Sciatic nerve (tissue), 2 donors: Measurements from ENCODE around the gene ARSG. TPM values are rescaled to one million over a fixed set of nuclear protein-coding genes. Genes with fewer than 3 reads are reported as not detected.
A peak's percentile ranks its signal among the peaks of the same experiment; 100 is the strongest.
"Not testable (repeated sequence)": the region's sequence is repeated elsewhere in the genome, so short reads cannot be mapped to it uniquely, and the experiment has no call there.

Experiments
- ATAC-seq: fragments of 200-7000 bp; cut with Tn5 transposase; one replicate; pipeline ENCODE4 v1.9.1; 2020; ENCODE audit warnings: mild to moderate bottlenecking, moderate library complexity
- DNase-seq: peaks from one replicate; pipeline ENCODE4 v3.0.0-alpha.2; 2020; ENCODE audit warnings: low spot score
- intact Hi-C: fragments of 100-400 bp; cut with DNase I; formaldehyde crosslinking; loops from one replicate; pipeline ENCODE4 v1.14.2; 2022
- total RNA-seq: library from RNA; stranded (reverse); fragmentation: NEBNext Ultra II Directional; extraction: Animal tissue kit (Norgen Biotek cat#: 25700); gene quantifications from one replicate; pipeline ENCODE4 v1.2.1, GENCODE V29; 2021
- donor health status: DM: no; HTN: no; CAD: no.
- donor health status: DM: no; HTN: no; CAD: no.

Gene ARSG
- total RNA-seq: 7.0 TPM

DNA sequence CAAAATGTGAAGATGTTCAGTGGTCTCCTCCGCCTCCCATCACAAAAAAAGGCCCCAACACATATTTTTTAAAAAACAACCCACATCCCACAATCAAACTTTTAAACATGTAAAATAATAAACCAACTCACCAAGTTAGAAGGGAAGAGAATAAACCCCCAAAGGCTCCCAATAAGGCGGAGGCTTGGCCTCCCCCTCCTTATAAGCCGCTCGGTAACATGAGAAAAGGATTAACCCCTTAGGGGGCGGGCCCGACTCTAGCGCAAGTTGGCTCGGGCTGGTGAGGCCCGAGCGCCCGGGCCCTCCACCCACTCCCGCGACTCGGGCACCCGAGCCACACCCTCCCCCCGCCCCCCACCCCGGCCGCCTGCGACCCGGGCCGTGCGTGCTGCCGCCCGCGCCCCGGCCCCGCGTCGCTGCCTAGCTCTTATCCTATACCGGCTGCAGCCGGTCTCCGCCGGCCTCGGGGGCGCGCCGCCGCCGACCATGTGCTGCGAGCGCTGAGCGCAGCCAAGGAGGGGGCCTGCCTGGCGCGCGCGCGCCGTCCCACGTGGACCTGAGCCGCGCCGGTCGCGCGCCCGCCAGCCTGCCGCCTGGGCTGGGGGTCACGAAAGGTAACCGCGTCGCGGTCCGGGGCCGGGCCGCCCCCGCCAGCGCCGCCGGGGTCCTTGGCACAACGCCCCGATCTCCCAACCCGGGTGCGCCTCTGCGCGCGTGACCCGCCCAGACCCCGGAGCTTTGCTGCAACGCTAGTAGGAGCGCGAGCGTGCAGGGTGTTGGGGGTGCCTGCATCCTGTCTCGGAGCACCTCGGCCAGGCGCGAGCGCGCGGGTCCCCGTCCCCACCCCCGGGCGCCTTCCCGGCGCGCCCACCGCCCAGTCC is at the start of gene ARSG, which contains the start of gene SLC16A6:
ARSG (plus strand) TSS at position 541 of the 881 bp plus-strand sequence. CDS start 15,999 bp downstream, outside the sequence.
SLC16A6 (minus strand) TSS at position 173 of the 881 bp plus-strand sequence. CDS start 12,807 bp downstream, outside the sequence.
- intact Hi-C loops: no loop called here
- peak; percentile 75 for DNase-seq
- ATAC-seq: peak; percentile 78

DNA sequence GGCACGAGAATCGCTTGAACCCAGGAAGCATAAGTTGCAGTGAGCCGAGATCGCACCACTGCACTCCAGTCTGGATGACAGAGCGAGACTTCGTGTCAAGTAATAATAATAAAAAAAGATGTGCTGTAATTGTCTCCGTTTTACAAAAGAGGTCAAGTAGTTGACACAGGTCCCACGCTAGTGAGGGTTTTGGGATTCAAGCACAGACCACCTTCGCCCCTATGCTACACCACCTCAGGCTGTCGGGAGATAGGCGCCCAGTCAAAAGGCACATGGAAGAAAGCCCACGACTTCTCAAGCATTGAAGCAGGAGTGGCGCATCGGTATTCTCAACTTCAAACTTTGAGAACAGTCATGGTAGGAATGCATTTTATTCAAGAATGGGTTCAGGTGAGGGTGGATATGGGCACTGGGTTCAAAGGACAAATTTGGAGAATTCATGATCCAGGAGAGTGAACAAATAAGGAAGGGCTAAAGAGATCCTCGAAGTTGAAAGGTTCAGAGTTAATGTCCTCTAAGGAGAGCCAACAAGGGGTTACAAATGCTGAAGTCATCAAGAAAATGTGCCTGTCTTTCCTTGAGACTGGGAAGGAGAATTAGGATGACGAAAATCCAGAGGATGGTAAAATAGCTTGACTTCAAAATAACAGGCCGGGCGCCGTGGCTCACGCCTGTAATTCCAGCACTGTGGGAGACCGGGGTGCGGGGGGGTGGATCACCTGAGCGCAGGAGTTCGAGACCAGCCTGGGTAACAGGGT is 44.8 kb upstream of the ARSG start:
- intact Hi-C loops: no loop called here
- DNase-seq (no peak), ATAC-seq (no peak)

DNA sequence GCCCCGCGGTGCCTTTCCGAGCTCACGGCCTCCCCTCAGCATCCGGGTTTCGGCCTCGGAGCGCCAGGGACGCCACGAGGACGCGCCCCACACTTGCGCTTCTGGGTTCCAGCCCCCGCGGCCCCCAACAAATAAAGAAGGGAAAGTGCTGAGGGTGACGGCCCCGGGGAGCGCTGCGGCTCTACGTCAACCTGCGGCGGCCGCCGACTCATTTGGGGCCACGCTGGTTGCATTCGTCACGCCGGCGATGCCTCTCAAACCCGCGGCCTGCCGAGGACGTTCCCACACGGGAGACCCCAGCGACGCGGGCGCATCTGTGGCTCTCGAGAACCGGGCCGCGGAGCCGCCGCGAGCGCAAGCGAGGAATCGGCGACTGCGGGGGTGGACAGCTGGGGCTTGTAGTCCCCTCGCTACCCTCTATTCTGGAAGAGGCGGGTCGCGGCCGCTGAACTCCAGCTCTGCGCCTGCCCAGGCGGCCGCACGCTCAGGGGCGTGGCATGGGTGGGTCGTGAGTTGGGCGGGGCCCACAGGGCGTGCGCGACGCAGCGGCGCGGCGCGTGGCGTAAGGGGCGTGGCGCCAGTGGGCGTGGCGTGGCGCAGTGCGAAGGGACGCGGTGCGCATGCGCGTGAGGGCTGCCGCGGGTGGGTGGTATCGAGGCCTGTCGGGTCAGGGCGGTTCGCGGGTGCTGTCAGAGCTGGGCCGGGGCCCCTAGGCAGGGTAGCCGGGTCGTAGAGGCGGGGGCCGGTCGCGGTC is 43.7 kb upstream of the ARSG start, which contains the start of gene AMZ2:
AMZ2 (plus strand) TSS at position 599 of the 754 bp plus-strand sequence. CDS start 2,145 bp downstream, outside the sequence.
- intact Hi-C loops: no loop called here

DNA sequence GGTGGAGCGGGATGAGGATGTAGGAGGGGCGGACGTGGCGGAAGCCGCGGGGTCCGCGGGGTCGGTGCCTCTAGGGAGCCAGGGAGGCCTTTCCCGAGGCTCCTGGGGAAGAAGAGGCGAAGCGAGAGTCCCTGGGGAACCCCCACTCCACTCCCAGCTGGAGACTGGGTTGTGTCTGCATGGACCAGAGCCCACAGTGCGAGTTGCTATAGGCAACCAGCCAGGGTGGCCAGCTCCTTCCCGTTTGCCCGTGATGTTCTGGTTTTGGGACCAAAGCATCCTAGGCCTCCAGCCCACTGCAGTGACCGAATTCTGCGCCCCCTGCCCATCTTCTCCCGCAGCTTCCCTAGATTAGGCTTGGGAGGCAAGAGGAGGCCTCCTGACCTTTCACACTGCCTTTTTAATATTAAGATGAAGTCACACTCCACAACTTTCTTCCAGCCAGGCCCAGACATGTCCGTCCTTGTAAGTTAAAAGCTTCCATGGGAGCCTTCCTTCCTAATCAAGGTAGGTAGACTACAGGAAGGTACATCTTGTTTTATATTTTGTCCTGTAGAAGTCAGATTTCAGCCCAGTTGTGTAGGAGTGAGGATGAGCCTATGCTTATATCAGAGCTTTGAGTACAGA is 43.0 kb upstream of the ARSG start:
- DNase-seq (no peak), ATAC-seq (peak; percentile 70)
- intact Hi-C loops: no loop called here

More for the DNA sequence above, 43.7 kb upstream of the ARSG start, which contains the start of gene AMZ2:
- DNase-seq: peak; percentile 97
- peak; percentile 98 for ATAC-seq

DNA sequence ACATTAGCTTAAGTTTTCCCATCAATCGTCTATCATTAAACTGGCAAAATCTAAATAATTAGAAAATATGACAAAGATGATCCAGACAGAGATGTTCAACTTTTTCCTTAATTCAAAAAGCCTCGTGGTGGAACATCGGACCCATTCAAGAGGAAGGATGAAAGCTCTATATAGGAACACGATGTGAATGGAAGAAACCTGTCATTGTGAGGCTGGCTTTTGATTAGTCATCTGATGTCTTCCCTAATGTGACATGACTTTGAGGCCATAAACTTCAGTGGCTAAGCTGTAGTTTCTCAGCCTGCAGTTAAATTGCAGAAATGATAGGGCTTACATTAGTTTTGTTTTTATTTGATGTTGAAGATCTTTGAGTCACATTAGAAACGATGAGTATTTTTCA is 42.4 kb upstream of the ARSG start:
- intact Hi-C loops: no loop called here
- no peak for ATAC-seq
- no peak for DNase-seq

DNA sequence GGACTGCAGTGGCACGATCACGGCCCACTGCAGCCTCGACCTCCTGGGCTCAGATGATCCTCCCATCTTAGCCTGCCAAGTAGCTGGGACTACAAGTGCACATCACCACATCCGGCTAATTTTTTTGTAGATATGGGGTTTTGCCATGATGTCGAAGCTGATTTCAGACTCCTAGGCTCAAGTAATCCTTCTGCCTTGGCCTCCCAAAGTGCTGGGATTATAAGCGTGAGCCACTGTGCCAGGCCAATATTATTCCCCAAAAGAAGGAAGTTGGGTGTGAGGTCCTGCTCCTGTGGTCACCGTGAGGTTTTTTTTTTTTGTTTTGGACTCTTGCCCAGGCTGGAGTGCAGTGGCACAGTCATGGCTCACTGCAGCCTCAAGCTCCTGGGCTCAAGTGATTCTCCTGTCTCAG is 41.9 kb upstream of the ARSG start:
- DNase-seq (no peak), ATAC-seq (no peak)
- intact Hi-C loops: no loop called here

DNA sequence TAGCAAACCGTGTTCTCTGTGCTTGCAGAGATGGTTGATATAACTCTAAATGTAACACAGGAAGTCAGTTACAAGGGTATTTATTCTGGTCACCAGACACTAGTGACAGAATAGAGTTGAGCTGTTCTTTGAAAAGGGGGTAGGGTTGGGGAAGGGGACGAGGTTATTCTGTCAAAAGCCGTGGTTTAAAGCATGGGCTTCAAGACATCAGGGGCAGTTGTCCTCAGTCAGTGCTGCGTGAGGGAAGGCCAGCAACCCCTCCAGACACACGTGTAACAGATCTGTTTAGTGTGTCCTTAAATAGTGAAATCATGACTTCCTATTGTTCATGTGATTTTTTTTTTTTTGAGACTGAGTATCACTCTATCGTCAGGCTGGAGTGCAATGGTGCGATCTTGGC is 37.9 kb upstream of the ARSG start:
- ATAC-seq, intact Hi-C loops, DNase-seq: not testable (repeated sequence)

DNA sequence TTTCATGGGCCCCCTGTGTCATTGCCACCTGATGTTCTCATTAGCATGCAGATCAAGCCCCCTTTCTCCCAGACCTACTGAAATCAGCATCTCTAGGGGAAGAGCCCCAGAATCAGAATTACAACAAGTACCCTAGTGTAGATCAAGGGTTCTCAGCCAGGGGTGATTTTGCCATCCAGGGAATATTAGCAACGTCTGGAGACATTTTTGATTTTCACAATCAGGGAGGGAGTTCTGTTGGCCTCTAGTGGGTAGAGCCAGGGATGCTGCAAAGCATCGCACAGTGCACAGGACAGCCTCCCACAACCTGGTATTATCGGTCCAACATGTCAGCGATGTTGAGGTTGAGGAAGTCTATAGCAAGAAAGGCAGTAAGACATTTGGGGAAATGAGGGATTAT is 36.1 kb upstream of the ARSG start:
- intact Hi-C loops: no loop called here
- no peak for ATAC-seq
- no peak for DNase-seq

DNA sequence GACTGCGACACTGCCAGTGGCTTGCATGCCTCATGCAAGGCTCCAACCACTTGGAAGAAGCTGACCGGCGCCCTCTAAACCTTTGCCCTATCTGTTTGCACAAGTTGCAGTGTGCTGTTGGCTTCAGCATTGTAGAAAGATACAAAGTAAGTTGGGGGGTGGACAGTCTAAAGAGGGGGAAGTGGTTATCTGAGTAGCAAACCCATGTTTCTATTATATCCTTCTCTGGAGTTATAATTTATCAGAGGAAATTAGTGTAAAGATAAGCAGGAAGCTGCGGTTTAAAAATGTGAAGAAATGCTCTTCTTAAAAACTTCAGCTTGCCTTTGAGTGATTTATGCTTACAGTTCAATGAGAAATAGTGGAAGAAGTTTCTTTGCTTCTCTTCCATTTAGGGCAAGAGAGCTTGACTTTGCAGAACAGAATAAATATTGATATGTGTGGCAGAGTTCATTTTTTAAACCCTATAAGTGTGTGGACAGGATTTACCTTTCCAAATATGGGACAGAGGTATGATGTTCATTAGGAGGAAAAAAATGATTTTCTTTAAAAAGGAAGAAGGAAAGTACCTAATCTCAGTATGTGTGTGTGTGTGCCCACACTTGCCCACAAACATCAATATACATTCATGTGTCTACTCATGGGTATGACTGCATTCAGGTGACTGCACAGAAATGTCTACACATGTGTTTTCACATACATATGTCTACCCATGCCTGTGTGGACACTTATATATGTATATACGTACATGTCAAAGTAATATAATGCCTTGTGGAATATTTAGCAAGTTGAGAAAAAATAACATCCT is 35.4 kb upstream of the ARSG start:
- ATAC-seq: no peak
- intact Hi-C loops: no loop called here
- no peak for DNase-seq

DNA sequence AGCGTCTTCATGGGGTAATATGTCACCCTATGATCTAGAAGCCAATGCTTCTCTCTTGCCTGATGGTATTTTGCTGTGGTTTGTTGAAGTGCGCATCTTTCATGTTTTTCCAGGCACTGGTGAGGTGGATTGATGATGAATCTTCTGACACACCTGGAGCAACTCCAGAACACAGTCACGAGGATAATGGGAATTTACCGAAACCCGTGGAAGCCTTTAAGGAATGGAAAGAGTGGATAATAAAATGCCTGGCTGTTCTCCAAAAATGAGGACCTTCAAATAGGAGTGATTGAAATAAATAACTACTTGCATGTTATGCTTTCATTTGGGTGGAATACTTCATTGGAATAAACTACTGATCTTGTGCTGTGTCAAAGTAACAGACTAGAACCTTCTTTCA is 34.6 kb upstream of the ARSG start:
- DNase-seq, ATAC-seq, intact Hi-C loops: not testable (repeated sequence)

DNA sequence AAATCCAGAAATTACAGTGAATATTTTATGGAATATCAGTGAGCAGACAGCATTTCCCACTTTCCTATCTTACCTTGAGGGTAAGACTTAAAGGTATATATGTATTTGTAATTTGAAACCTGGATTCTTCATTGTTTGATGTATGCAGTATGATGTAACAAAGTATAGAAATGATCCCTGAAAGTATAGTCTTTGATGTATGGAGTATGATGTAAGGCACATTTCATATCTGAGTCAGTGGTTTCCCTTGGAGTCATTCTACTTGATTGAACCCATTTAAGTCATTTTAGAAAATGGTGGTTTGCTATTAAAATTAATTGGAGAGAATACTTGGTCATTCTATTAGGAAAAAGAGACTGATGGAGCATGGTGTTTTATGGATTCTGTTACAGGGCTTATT is 33.4 kb upstream of the ARSG start:
- ATAC-seq: no peak
- intact Hi-C loops: no loop called here
- DNase-seq: no peak

DNA sequence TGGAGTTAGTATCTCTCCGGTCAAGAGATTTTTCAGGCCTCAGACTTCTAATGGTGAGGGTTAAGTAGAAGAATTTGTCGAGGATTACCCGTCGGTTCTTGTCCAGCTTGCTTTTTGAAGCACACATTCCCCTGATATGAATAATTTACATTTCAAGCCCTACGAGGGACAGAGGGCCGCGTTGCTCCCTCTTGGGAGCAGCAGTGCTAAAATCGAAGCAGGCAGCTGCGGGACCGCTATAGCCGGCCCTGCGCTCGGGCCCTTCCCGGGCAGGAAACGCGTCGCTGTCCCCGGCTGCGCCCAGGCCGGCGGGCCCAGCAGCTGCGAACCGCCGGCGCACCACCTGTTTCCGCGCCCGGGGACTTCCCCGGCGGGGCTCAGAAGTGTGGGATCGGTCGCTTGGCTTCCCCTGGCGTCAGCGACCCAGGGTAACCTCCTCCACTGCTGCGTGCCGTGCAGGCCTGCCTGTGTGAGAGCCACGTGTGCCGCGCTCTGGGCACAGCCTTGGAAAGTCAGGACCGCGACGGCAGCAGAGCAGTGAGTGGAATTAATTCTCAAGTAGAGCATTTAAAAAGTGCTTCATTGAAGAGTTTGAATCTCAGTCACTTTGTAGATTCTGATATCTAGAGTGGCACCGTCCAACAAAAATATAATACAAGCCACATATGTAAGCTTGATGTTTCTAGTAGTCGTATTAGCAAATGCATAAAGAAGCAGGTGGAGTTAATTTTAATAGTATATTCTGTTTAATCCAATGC is 32.2 kb upstream of the ARSG start:
- DNase-seq: peak; percentile 70
- ATAC-seq: peak; percentile 88
- intact Hi-C loops: not testable (repeated sequence)

DNA sequence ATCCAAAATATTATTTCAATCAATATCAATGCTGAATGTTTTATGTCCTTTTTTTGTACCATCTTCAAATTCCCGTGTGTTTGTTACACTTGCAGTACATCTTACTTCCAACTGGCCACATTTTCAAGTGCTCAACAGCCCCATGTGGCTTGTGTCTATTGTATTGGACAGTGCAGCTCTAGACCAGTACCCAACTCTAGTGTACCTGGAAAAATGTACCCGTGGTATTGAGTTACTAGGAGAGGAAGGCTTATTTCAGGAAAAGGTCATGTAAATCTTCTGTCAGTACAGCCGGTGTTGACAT is 31.7 kb upstream of the ARSG start:
- intact Hi-C loops, ATAC-seq, DNase-seq: not testable (repeated sequence)

DNA sequence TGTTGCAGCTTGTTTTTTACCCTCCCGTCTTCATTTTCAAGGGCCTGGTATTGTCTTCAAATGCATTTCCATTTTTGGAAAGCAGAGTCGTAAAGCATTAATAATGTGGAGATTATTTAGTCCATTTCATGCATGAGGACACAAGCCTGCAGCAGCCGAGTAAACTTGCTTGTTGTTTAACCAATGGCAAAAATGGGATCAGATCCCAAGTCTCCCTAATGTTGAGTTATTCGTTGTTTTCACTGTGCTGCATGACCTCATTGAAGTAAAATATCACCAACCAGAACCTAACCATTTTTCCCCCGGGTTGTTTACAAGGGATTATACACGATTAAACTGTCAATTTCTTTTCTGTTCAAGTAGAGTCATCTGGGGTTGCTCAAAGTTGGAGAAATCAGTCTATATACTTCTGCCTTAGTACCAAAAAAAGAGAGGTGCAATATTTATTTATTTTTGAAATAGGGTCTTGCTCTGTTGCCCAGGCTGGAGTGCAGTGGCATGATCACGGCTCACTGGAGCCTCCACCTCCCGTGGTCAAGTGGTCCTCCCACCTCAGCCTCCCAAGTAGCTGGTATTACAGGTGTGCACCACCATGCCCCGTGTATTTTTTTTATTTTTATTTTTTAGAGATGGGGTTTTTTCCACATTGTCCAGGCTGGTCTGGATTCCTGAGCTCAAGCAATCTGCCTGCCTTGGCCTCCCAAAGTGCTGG is 31.1 kb upstream of the ARSG start:
- ATAC-seq (no peak), DNase-seq (no peak)
- intact Hi-C loops: loop anchor here (10.0 kb wide), 1 partner anchor 205 kb away; no protein-coding TSS in a partner anchor

DNA sequence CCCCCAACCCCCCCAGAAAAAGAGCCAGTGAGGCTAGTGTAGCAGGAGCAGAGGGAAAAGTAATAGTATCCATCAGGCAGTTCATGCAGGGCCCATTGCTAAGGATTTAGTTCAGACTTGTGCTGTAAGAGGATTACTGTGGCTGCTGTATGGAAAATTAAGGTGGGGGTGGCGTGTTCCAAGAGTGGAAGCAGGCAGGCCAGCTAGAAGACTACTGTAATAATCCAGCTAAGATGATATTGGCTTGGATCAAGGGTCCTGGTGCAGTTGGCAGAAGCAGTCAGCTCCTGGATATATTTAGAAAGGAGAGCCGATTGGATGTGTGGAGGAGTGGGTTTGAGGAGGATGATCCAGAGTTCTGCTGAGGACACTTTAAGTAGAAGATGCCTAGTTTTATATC is 28.8 kb upstream of the ARSG start:
- not testable (repeated sequence) for DNase-seq, ATAC-seq
- intact Hi-C loops: loop anchor here (10.0 kb wide), 1 partner anchor 202 kb away; no protein-coding TSS in a partner anchor

DNA sequence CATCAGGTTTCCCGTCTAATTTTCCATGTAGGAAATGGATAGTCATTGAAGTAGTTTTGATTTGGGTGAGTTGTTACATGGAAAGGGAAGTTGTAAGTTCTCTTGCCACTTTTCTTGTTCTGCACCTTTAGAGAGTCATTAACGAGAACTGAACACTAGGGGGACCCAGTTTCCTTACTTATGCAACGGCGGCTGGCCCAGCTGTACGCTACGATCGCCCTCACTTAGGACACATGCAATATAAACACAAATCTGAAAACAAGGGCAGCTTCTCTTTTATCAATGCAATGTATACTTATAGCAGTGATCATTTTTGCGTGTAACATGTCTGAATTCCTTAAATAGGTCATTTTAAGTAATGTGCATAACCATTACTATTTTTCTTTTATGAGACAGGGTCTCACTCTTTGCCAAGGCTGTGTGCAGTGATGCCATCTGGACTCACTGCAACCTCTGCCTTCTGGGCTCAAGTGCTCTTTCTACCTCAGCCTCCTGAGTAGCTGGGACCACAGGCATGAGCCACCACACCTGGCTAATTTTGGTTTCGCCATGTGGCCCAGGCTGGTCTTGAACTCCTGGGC is 28.1 kb upstream of the ARSG start:
- DNase-seq: not testable (repeated sequence)
- peak; percentile 87 for ATAC-seq
- intact Hi-C loops: loop anchor here (10.0 kb wide), 1 partner anchor 202 kb away; no protein-coding TSS in a partner anchor
